IPS-NIHi11 (cell line): ENCODE measurements around the gene FCRL6.
A peak's percentile ranks its signal among the peaks of the same experiment; 100 is the strongest.

ENCODE experiments used
- DNase-seq: peaks from one replicate; pipeline ENCODE4 v3.0.0; 2012; ENCODE audit warnings: mixed read lengths, low spot score

The FCRL6 gene

DNA sequence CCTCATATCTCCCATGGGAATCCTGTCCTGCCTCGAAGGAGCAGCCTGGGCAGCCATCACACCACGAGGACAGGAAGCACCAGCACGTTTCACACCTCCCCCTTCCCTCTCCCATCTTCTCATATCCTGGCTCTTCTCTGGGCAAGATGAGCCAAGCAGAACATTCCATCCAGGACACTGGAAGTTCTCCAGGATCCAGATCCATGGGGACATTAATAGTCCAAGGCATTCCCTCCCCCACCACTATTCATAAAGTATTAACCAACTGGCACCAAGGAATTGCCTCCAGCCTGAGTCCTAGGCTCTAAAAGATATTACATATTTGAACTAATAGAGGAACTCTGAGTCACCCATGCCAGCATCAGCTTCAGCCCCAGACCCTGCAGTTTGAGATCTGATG lies 33.2 kb downstream of the FCRL6 start:
- DNase-seq = no peak

DNA sequence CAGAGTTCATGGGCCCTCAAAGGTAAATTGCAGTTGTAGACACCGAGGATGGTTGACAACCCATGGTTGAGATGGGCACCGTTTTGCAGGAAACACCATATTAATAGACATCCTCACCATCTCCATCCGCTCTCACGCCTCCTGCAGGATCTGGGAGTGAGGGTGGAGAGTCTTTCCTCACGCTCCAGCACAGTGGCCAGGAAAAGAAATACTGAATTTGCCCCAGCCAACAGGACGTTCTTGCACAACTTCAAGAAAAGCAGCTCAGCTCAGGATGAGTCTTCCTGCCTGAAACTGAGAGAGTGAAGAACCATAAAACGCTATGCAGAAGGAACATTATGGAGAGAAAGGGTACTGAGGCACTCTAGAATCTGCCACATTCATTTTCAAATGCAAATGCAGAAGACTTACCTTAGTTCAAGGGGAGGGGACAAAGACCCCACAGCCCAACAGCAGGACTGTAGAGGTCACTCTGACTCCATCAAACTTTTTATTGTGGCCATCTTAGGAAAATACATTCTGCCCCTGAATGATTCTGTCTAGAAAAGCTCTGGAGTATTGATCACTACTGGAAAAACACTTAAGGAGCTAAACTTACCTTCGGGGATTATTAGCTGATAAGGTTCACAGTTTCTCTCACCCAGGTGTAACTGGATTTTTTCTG lies 33.8 kb downstream of the FCRL6 start:
- no peak for DNase-seq

DNA sequence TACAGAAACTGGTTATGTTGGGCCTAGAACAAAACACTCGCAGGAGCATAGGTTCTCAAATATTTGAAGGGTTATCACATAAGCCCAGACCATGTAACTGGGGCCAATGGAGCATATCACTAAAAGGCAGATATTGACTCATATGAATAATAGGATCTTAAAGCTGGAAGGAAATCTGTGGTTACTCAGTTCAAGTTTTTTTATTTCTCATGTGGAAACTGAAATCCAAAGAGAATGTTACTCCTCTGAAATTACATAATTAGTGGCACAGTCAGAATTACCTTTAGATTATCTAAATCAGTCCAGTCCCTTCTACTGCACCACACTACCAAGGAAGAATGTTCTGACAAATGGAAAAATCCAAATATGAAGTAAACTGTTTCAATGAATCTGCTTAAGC lies 36.6 kb downstream of the FCRL6 start:
- no peak for DNase-seq

DNA sequence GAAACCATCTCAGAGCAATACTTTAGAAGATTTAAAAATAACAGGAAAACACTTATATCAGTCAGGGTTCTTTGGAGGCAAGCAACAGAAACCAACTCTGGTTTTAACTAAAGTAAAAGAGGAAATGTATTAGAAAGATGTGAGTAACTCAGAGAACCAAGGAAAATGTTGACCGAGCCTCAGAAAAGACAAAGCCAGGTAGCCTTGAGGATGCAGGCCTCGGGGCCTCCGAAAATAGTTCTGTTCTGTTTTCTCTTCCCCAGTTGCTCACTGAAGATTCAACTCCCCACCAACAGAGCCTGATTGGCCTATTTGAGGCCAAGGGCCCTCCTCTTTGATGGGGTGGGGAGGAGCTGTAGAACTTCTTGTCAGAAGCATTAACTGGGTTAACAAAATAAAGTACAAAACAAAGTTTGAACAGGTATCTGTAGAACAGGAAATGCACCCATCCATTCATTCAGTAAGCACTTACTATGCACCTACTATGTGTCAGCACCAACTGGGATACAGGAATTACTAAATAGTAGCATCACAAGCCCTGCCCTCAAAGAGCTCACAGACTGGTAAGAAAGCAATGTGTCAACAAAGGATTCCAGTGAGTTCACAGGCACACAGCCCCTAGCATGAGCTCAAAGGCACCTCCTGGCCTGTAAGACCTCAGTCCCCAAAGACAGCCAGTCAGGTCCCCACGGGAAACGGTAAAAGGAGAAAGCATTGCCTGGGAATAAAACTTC lies 37.1 kb downstream of the FCRL6 start:
- no peak for DNase-seq

DNA sequence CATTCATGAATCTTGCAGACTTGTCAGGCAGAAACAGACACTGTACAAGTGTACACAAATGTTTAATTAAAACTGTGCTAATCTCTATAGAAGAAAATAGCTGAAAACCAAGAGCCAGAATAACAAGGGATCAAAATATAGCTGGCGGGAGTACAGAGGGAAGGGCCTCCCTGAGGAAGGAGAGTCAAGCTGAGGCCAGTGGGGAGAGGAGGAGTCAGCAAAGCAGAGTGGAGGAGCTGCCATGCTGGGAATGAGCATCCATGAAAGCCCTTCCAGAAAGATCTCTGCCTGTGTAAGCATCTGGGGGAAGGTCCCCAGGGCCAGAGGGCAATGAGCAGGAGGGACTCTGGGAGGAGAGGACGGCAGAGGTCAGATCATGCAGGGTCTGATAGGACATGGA lies 39.6 kb downstream of the FCRL6 start:
- DNase-seq = no peak

DNA sequence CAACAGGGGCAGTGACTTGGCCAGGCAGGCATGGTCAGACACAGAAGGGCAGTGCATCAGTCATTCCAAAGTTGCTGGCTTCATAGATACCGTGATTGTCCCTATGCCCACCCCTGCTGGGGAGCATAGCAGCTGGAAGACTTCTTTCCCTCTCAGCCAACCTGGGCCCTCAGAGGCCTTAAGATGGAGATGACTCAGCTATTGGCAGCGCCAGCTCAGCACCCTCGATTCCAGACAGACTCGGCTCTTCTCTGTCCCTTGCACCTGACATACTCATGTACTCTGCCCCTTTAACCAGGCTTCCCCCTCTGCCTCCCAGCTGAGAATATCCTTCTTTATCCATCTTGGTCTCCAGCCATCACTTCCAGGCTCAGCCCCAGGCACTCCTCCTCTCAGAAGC lies 41.3 kb downstream of the FCRL6 start:
- no peak for DNase-seq

DNA sequence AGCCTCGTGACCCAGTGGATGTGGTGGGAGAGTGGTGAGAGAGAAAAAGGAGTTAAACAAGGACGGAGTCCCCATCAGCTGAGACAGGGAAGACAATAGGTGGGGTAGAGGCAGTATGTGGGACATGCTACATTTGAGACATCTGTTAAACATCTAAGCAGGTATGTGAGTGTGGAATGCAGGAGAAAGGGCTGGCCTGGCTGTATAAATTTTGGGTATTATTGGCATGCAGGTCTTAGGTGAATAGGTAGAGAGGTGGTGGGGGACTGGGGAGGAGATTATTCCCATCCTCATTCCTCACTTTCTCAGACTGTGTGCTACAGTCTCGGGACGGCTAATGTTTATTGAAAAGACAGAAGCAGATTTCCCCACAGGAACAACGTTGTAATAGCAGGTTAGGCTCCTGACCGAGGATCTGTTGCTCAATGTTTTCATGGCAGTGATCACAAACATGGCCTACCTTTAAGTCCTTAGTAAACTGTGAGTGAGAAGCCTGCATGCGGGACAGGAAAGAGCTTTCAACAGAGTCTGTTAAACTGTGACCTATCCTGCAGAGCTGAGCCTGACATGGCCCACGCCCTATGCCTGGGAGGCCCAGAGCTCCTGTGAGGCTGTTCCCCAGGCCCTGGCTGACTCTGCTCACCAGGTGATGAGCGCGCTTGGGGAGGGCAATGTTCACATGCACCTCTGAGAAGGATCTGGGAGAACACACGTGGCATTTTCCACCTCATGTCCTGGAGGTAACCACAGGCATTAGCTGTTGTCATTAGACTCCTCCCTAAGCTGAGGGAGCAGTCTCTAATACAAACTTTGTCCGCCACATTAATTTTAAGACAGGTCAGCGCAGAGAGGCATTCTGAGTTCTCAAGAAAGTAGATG lies 43.8 kb downstream of the FCRL6 start:
- no peak for DNase-seq

DNA sequence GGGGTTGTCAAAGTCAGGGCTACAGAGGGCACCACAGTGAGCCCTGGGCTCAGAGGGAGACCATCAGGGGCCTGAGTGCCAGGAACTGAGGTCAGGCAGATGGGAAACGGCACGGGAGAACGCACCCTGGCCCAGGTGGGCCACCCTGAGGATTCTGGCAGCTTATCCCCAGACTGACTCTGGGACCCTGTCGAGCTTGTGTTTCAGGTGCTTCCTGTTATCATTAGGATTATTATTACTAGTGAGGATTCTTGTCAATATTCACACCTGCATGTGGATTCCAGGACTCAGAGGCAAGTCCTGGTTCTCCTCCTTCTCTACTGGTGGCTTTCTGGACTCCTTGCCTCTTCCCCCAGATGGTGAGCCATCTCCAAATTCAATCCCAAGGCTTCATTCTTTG lies 45.1 kb downstream of the FCRL6 start:
- no peak for DNase-seq

DNA sequence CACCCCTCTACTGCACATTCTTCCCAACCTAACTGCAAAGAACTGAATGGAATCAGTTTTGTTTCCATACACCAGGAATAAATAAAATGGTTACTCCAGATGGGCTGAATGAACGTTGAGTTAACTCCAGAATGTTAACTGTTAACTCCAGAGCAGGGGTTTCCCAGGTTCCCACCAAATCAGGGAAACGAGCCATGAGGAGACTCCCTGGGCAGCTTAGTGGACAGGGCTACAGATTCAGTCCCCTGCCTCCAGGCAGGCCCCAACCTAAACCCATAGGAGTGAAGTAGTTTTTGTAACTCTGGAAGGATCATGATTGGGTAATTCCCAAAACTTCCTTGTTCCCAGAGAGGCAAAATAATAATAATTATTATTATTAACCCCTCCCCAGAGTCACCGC lies 46.2 kb downstream of the FCRL6 start:
- no peak for DNase-seq

DNA sequence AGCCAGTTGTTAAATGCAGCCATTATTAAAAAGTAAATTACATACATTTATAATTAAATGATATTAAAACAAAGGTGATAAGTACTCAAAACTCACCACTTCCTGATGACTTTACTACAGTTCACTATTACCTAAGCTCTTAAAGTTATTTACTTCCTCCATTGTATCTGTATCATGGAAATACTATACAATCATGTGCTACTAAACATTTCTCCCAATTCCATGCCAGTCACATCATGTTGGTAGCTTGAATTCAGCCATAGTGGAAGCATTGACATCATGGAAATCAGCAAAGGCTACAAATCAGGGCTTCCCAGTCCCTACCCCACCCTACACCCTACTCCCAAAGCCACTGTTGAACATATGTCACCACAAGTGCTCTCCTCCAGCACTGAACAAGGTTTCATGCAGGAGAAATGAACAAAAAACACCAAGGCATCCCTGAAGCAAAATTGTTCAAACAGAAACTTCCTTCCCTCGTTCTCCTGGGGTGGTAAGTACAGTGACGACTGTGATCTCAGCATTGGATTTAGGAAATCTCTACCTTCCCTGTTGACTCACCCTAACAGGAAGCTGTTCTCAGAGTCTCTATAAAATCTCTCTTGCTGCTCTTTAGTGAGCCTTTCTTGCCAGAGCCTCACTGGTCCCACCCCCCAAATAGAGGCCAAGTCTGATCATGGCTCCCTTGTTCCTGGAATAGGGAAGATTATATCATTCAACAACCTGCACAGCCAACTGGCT lies 47.6 kb downstream of the FCRL6 start:
- no peak for DNase-seq

DNA sequence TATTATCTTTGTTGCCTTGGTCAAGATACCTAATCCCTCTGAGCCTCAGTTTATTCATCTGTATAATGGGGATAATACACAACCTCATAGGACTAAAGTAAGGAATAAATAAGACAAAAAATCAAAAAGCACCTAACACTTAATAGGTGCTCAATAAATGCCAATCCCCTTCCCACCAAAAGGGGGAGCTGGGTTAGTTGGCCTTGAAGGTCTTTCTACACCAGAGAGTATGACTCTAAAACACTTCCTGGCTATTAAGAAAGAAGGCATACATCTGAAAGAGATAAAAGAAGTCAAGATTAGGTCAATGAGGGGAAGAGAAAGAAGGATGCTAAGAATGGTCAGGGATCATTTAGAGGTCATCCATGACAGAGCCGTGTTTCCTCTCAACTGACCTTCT lies 49.2 kb downstream of the FCRL6 start:
- DNase-seq = no peak

DNA sequence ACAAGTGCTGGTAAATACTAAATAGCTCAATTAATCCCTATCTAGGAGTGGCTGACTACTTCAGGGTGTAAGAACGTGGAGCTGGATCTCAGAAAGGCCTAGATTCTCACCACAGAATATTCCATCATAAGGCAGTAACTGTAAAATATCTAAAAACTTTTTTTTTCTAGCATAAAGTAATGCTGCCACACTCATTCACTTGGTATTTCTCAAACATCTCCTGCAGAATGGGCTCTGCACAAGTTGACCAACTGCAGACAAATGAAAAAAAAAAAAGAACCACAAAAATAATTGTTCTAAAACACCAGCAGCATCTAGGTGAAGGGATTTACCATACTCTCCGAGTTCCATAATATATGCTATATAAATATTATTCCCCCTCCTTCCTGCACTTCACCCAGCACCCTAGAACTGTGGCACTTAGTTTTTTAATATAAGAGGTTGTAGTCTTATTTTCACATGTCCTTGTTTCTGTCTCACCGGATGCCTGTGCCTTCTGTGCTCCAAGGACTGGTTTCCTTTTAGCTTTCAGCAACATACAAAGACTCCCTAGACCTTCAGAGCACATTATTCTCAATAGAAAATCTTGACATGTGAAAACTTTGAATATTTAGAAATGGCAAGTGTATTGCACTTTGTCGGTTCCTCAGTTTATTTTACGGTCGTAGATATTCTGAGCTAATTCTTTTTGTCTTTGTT lies 51.4 kb downstream of the FCRL6 start:
- no peak for DNase-seq

DNA sequence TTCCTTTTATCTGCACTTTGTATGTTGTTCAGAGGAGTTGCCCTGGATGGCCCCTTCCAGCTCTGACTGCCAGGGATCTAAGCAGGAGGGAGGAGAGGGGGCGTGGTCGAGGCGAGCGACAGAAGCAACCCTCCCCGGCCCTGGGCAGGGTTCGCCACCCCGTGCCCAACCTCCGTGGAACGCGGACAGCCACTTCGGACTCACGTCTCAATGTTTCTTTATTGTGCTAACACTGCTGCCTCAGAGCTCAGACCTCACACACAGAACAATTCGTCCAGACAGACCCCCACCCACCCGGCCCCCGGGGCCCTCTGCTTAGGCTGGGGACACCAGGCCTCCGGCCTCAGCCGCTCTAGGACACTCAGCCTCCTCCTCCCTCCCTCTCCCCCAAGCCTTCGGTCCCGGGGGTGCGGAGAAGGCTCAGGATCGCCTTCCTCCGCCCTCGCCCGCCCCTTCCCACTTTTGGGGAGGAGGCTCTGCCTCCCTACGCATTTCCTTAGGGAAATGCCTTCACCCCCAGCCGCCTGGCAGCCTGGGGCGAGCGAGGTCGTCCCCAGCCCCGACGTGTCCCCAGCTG lies 52.0 kb downstream of the FCRL6 start:
- DNase-seq = peak; percentile 74

DNA sequence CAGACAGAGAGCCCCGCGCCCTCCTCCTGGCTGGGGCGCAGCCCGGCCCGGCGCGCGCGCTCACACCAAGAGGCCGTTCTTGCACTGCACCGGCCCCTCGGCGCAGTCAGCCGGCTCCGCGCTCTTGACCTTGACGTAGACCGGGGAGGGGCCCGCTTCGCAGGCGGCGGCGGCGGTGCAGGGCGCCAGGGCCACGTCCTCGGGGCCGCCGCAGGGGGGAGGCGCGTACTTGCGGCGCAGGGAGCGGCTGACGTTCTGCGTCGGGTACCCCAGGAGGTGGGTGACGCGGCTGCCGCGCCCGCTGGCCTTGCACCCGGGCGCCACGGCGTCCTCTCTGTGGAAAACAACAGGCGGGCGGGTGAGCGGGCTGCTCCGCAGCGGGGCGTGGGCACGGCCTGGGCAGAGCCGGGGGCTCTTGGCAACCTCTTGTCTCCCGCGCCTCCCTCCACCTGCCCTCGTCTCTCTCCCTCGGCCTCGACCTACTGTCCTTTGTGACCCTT lies 52.6 kb downstream of the FCRL6 start:
- DNase-seq = peak; percentile 78

DNA sequence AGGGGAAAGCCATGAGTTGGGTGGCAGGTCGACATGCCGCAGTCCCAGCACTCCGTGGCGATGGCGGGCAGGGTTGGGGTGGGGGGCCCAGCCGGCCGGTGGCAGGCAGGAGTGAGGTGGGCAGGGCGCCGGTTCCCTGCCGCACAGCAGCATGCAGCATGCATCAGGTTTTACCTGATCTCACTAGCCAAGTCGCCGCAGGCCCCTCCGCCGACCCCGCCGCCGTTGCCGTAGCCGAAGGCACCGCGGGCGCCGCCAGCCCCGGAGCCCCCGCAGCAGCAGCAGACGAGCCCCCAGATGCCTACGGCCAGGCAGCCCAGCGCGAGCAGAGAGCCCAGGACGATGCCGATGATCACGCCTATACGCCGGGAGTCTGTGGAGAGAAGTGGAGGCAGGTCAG lies 53.5 kb downstream of the FCRL6 start:
- no peak for DNase-seq

DNA sequence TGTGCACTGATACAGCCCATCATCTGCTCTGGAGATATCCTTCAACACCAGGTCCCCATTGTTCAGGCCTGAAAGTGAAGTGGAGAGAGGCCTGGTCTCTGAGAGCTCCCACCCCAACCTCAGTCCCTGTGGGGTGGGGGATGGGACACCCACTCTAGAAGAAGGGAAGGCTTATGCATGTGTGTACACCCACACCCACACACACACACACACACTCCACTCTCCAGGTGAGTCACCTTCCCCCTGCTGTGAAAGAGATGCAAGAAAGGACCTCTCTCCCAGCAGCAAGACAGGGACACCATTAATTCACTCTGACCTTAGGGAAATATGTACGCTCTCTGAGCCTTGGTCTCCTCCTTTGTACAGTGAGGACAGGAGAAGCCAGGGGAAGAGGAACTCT lies 54.4 kb downstream of the FCRL6 start:
- DNase-seq = no peak

DNA sequence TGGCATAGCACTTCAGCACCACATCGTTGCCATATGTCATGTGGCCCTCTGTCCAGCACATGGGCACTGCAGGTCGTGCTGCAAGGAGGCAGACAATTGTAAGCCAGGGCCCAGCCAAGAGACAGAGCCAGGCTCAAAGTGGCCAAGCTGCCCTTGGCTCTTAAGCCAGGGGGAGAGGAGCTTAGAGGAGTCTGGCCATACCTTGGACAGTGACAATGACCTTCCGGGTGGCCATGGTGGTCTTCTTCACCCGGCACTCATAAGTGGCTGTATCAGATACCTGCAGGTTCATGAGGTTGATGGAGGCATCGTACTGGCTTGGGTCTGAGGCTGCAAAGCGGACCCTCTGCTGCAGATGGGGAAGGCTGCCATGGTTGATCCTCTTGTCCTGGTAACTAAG lies 55.7 kb downstream of the FCRL6 start:
- DNase-seq = no peak

DNA sequence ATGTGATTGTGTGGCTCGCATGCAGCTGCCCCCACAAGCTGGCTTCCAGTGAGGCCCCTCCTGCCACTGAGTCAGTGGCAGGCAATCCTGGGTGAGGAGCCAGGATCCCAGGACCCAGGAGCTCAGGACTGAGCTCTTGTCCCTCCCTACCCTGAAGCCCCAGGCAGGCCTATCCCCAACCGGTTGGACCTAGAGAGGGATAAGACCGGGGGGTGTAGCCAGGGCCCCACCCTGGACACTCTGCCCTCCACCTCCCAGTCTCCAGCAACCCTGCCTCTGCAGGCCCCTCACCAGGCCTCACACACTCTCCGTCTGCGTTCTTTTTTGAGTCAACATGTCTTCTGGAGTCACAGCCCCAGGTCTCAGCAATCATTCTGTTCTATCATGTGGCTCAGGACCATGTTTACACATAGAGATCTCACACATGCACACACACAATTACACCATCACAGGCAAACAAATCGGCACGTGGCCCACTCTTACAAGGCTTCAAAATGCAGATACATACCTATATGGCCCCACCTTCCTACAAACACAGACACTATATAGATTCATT lies 57.7 kb downstream of the FCRL6 start:
- no peak for DNase-seq

DNA sequence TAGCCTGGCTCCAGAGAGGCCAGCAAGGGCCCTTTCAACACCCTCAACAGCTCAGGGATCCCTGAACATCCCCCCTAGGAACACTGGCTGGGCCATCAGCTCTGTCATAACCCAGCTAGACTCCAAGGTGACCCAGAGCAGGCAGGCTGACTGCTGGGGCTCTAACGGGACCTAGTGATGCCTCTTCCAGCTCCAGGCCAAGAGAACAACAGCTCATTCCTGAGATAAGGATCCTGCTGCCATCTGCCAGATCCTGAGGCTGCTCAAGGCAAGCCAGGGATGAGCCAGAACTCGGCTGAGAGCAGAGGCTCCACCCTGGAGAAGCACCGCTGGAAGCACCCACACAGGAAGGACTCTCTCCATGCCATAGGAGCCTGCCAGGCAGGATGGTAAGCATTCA lies 58.3 kb downstream of the FCRL6 start:
- DNase-seq = no peak

DNA sequence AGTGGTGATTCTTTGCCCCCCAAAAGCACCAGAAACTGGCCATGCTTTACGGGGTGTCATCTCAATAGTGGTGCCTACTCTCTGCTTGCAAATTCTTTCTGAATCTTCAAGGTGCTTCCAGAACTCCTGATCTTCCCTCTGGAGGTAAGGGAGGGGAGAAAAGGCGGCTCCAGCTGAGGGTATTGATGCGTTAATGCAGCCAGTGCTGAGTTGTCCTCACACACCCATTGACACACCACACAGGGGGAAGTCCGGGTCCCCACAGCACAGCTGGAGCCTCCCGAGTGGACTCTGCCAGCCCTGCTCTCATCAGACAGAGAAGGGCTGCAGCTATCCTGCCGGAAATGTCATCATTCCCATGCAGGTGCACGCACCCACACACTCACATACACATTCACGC lies 59.1 kb downstream of the FCRL6 start:
- DNase-seq = no peak

DNA sequence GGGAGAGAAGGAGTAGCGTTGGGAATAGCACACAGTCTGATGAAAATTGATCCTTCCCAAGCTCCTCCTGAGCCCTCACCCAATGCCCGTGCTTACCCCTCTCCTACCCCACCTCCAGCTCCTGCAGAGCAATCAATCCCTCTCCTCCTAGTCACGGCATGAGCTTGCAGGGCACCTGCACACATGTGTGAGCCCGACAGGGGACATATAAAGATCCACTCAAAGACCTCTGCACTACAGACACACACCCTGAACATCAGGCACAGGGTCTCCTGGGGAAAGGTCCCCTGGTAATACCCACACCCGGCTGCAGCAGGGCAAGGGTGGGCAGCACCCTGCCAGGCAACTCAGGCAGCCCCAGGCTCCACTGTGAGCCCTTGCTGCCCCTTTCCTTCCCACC lies 59.9 kb downstream of the FCRL6 start:
- DNase-seq = no peak
